ENCODE data around the gene TENM4. TPM values are rescaled to one million over a fixed set of nuclear protein-coding genes. Genes with fewer than 3 reads are reported as not detected.

TENM4 gene
- polyA plus RNA-seq, 1 donor from 2014 or later: 16.8 TPM

DNA sequence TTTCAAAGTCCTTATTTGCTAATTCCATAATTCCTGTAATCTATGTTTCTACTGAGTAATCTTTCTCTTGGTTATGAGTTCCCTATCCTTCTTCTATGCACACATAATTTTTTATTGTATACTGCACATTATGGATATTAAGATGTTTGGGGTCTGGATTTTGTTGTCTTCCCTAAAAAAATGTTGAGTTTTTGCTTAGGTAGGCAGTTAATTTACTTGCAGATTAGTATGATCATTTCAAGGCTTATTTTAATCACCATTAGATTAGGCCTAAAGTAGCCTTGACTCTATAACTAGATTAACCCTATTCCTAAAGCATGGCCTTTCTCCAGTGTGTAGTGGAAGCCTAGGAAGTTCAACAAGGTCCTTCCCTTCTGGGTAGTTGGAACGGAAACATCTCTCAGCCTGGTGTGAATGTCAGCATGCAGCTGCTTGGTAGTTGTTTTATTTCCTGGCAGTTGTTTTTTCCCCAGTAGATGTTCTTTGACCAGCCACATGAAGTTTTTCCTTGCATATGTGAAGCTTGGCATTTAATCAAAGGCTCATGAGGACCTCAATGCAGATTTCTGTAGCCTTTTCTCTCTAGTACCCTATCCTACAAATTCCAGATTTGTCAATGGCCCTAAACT lies 446.9 kb downstream of the TENM4 start:
- Histone ChIP-seq H3F3A (ENCODE audit: insufficient read depth, low read length, poor library complexity, severe bottlenecking) (no peaks in the 10 kb centered on the region), H3K36me3 (ENCODE audit: insufficient read depth, low read length) (peaks cover 5% of the 10 kb centered on the region), H4K20me1 (ENCODE audit: insufficient read depth) (no peaks in the 10 kb centered on the region), H3K79me2 (replicated peaks; ENCODE audit: insufficient read depth, low read length) (no peaks in the 10 kb centered on the region), H3K9me3 (ENCODE audit: low read length) (no peaks in the 10 kb centered on the region), H3K4me3 (ENCODE audit: low read length) (no peak overlapping the region), H3K4me2 (ENCODE audit: low read length) (no peak overlapping the region), H3K27ac (ENCODE audit: low read length) (no peak overlapping the region), H3K9ac (ENCODE audit: low read length) (no peak overlapping the region), H2AFZ (ENCODE audit: low read depth, low read length) (no peak overlapping the region), H3K9me2 (ENCODE audit: insufficient read depth, low read length) (no peaks in the 10 kb centered on the region), H3K27me3 (ENCODE audit: insufficient read depth, low read depth, low read length) (peaks cover 5% of the 10 kb centered on the region)
- TF ChIP-seq, protein P1, sequence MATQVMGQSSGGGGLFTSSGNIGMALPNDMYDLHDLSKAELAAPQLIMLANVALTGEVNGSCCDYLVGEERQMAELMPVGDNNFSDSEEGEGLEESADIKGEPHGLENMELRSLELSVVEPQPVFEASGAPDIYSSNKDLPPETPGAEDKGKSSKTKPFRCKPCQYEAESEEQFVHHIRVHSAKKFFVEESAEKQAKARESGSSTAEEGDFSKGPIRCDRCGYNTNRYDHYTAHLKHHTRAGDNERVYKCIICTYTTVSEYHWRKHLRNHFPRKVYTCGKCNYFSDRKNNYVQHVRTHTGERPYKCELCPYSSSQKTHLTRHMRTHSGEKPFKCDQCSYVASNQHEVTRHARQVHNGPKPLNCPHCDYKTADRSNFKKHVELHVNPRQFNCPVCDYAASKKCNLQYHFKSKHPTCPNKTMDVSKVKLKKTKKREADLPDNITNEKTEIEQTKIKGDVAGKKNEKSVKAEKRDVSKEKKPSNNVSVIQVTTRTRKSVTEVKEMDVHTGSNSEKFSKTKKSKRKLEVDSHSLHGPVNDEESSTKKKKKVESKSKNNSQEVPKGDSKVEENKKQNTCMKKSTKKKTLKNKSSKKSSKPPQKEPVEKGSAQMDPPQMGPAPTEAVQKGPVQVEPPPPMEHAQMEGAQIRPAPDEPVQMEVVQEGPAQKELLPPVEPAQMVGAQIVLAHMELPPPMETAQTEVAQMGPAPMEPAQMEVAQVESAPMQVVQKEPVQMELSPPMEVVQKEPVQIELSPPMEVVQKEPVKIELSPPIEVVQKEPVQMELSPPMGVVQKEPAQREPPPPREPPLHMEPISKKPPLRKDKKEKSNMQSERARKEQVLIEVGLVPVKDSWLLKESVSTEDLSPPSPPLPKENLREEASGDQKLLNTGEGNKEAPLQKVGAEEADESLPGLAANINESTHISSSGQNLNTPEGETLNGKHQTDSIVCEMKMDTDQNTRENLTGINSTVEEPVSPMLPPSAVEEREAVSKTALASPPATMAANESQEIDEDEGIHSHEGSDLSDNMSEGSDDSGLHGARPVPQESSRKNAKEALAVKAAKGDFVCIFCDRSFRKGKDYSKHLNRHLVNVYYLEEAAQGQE (IDR thresholded peaks at IDR 0.05; ENCODE audit: borderline replicate concordance): no peak
- TF ChIP-seq RAD21 (conservative IDR thresholded peaks at IDR 0.05) (no peak), TAF1 (IDR thresholded peaks at IDR 0.05; ENCODE audit: low read depth) (no peak), POLR2AphosphoS5 (IDR thresholded peaks at IDR 0.05) (no peak), EZH2 (IDR thresholded peaks at IDR 0.05; ENCODE audit: borderline replicate concordance, insufficient read depth, low read length, poor library complexity, severe bottlenecking) (no peak), EP300 (conservative IDR thresholded peaks at IDR 0.05; ENCODE audit: poor library complexity, severe bottlenecking) (no peak), SMC3 (conservative IDR thresholded peaks at IDR 0.05; ENCODE audit: poor library complexity) (no peak), MXI1 (conservative IDR thresholded peaks at IDR 0.05; ENCODE audit: poor library complexity, severe bottlenecking) (no peak)
- TF ChIP-seq, protein P2, sequence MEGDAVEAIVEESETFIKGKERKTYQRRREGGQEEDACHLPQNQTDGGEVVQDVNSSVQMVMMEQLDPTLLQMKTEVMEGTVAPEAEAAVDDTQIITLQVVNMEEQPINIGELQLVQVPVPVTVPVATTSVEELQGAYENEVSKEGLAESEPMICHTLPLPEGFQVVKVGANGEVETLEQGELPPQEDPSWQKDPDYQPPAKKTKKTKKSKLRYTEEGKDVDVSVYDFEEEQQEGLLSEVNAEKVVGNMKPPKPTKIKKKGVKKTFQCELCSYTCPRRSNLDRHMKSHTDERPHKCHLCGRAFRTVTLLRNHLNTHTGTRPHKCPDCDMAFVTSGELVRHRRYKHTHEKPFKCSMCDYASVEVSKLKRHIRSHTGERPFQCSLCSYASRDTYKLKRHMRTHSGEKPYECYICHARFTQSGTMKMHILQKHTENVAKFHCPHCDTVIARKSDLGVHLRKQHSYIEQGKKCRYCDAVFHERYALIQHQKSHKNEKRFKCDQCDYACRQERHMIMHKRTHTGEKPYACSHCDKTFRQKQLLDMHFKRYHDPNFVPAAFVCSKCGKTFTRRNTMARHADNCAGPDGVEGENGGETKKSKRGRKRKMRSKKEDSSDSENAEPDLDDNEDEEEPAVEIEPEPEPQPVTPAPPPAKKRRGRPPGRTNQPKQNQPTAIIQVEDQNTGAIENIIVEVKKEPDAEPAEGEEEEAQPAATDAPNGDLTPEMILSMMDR (IDR thresholded peaks at IDR 0.05; ENCODE audit: poor library complexity, severe bottlenecking): no peak

DNA sequence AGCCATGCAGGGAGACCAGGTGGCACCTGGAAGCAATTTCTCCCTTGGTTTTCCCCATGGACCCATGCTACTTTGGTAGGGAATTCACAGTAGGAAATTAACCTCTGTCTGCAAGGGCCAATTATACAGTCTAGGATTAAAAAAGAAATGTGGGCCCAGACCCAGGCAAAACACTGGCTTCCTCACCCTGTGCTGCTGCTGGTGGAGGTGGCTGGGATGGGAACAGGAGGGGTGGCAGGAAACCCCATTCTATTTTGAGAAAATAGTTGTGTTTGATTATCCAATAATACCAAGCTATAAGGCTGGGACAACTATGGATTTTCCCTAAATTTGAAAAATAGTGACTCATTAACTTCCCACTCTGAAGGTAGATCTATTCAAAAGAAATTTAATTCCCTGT lies 449.1 kb downstream of the TENM4 start:
- H3F3A ChIP-seq (ENCODE audit: insufficient read depth, low read length, poor library complexity, severe bottlenecking): no peaks in the 10 kb centered on the region
- no peak overlapping the region for H3K4me2 ChIP-seq (ENCODE audit: low read length)
- no peak overlapping the region for H2AFZ ChIP-seq (ENCODE audit: low read depth, low read length)
- no peaks in the 10 kb centered on the region for H3K36me3 ChIP-seq (ENCODE audit: insufficient read depth, low read length)
- no peak overlapping the region for H3K9ac ChIP-seq (ENCODE audit: low read length)
- TF ChIP-seq SMC3 (conservative IDR thresholded peaks at IDR 0.05; ENCODE audit: poor library complexity): no peak
- no peak for TF ChIP-seq RAD21 (conservative IDR thresholded peaks at IDR 0.05)
- TF ChIP-seq, protein P2 (IDR thresholded peaks at IDR 0.05; ENCODE audit: poor library complexity, severe bottlenecking): no peak
- no peak for TF ChIP-seq TAF1 (IDR thresholded peaks at IDR 0.05; ENCODE audit: low read depth)
- TF ChIP-seq EZH2 (IDR thresholded peaks at IDR 0.05; ENCODE audit: borderline replicate concordance, insufficient read depth, low read length, poor library complexity, severe bottlenecking): no peak
- TF ChIP-seq EP300 (conservative IDR thresholded peaks at IDR 0.05; ENCODE audit: poor library complexity, severe bottlenecking): no peak
- no peak for TF ChIP-seq MXI1 (conservative IDR thresholded peaks at IDR 0.05; ENCODE audit: poor library complexity, severe bottlenecking)
- TF ChIP-seq POLR2AphosphoS5 (IDR thresholded peaks at IDR 0.05): no peak
- TF ChIP-seq, protein P1 (IDR thresholded peaks at IDR 0.05; ENCODE audit: borderline replicate concordance): no peak
- H3K79me2 ChIP-seq (replicated peaks; ENCODE audit: insufficient read depth, low read length): no peaks in the 10 kb centered on the region
- H3K27me3 ChIP-seq (ENCODE audit: insufficient read depth, low read depth, low read length): peaks cover 5% of the 10 kb centered on the region
- H4K20me1 ChIP-seq (ENCODE audit: insufficient read depth): no peaks in the 10 kb centered on the region
- H3K9me3 ChIP-seq (ENCODE audit: low read length): no peaks in the 10 kb centered on the region
- no peak overlapping the region for H3K4me3 ChIP-seq (ENCODE audit: low read length)
- no peaks in the 10 kb centered on the region for H3K9me2 ChIP-seq (ENCODE audit: insufficient read depth, low read length)
- H3K27ac ChIP-seq (ENCODE audit: low read length): no peak overlapping the region
